IgD-negative memory B cell (primary cell): ENCODE data around the gene FOXK2. TPM values are rescaled to one million over a fixed set of nuclear protein-coding genes. Genes with fewer than 3 reads are reported as not detected.
A peak's percentile ranks its signal among the peaks of the same experiment; 100 is the strongest.
"Not testable (repeated sequence)": the region's sequence is repeated elsewhere in the genome, so short reads cannot be mapped to it uniquely, and the experiment has no call there.

ENCODE experiments used
- H3K27ac Mint-ChIP-seq, 3 donors: one replicate each; pipeline ENCODE4 v1.8.0; 2020 to 2022; ENCODE audit warnings: mild to moderate bottlenecking in 3 of 3, mixed read lengths in 3 of 3, moderate library complexity in 1 of 3
- H3K27me3 Mint-ChIP-seq: one replicate; pipeline ENCODE4 v1.8.0; 2021; ENCODE audit warnings: mixed read lengths
- H3K36me3 Mint-ChIP-seq: one replicate; pipeline ENCODE4 v1.8.0; 2020; ENCODE audit warnings: mild to moderate bottlenecking, mixed read lengths
- H3K4me1 Mint-ChIP-seq, 3 donors: one replicate each; pipeline ENCODE4 v1.8.0; 2020 to 2022; ENCODE audit warnings: mixed read lengths in 3 of 3, mild to moderate bottlenecking in 1 of 3
- H3K4me3 Mint-ChIP-seq, 4 donors: one replicate each; pipeline ENCODE4 v1.8.0; 2020 to 2022; ENCODE audit warnings: mild to moderate bottlenecking in 4 of 4, mixed read lengths in 4 of 4, moderate library complexity in 3 of 4
- H3K9me3 Mint-ChIP-seq, 3 donors: one replicate each; pipeline ENCODE4 v1.8.0; 2020 to 2021; ENCODE audit warnings: mixed read lengths in 3 of 3, mild to moderate bottlenecking in 1 of 3
- polyA plus RNA-seq: library from polyadenylated mRNA; unstranded; fragments of 300-500 nt; fragmentation: Illumina TruSeq; gene quantifications from one replicate; pipeline ENCODE4 v1.2.3, GENCODE V29; 2021

Gene FOXK2
- polyA plus RNA-seq, 1 donor from 2014 or later, result 5.8 TPM

- Mint-ChIP-seq H3K9me3 (no peaks in the 10 kb centered on the region), H3K36me3 (peaks cover 4% of the 10 kb centered on the region), H3K27me3 (peaks cover 1% of the 10 kb centered on the region), H3K4me3 (no peak overlapping the region), H3K4me1 (peaks cover 31 to 36% (median 33%) of the 10 kb centered on the region in 3 donors), H3K27ac (no peak overlapping the region)
Observed at GRCh38 chr17:82536512-82537201, 17.1 kb downstream of the FOXK2 start.

- H3K27ac Mint-ChIP-seq, H3K4me3 Mint-ChIP-seq, H3K9me3 Mint-ChIP-seq, H3K36me3 Mint-ChIP-seq, H3K27me3 Mint-ChIP-seq: not testable (repeated sequence)
- peaks cover 31 to 35% (median 33%) of the 10 kb centered on the region in 3 donors for H3K4me1 Mint-ChIP-seq
Observed at GRCh38 chr17:82537228-82537627, 17.7 kb downstream of the FOXK2 start.

DNA sequence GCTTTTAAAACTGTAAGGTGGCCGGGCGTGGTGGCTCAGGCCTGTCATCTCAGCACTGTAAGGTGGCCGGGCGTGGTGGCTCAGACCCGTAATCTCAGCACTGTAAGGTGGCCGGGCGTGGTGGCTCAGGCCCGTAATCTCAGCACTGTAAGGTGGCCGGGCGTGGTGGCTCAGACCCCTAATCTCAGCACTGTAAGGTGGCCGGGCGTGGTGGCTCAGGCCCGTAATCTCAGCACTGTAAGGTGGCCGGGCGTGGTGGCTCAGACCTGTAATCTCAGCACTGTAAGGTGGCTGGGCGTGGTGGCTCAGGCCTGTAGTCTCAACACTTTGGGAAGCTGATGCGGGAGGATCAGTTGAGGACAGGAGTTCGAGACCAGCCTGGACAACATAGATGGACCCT, 19.5 kb downstream of the FOXK2 start:
- not testable (repeated sequence) for H3K27ac Mint-ChIP-seq, H3K9me3 Mint-ChIP-seq, H3K36me3 Mint-ChIP-seq, H3K27me3 Mint-ChIP-seq
- Mint-ChIP-seq H3K4me1 (peaks cover 30 to 41% (median 31%) of the 10 kb centered on the region in 3 donors), H3K4me3 (peak overlapping the region in 1 of 4 donors; percentile 84)

DNA sequence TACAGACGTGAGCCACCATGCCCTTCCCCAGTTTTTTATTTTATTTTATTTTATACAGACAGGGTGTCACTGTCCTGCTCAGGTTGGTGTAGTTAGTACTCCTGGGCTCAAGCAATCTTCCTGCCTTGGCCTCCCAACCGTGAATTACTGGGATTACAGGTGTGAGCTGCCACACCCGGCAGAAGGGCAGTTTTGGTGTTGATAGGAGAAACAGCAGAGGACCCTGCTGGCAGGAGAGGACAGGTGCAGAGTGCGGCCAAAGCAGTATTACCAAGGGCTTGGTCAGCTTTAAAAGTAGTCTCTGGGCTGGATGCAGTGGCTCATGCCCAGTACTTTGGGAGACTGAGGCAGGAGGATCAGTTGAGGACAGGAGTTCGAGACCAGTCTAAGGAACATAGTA, 22.9 kb downstream of the FOXK2 start:
- Mint-ChIP-seq H3K4me1 (peaks cover 22 to 38% (median 32%) of the 10 kb centered on the region in 3 donors), H3K9me3 (no peaks in the 10 kb centered on the region), H3K27ac (no peak overlapping the region), H3K36me3 (peaks cover 4% of the 10 kb centered on the region), H3K27me3 (peaks cover 1% of the 10 kb centered on the region), H3K4me3 (no peak overlapping the region)

DNA sequence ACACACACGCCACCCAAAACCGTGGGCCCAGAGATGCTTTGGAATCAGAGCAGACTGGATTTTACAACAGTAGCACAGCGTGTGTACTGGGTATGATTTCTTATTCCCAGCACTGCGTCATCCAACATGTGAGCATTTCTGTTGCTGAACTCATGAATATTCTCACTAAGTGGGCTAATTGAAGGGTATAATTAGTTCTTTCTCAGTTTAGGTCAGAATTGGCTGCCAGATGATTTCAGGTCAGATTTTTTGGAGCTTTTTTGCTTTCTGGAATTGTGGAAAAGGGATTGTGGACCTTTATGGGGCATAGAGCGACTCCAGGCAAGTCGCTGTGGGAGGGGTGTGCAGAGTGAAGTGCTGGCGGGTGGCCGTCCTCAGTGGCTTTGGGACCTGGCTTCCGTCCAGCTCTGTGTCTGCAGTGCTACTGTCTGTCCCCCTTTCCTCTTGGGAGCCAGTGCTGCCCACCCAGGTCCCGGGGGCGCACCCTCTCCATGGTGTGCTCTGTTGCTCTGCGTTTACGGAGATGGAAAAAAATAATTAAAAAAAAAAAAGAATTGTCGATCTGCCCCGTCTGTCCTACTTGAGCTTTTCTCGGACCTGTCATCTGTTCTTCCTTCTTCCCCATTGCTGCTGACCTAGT, 25.0 kb downstream of the FOXK2 start:
- no peak overlapping the region for H3K27ac Mint-ChIP-seq
- H3K36me3 Mint-ChIP-seq, result peaks cover 5% of the 10 kb centered on the region
- H3K4me1 Mint-ChIP-seq, result peaks cover 14 to 36% (median 27%) of the 10 kb centered on the region in 3 donors
- H3K27me3 Mint-ChIP-seq, result peaks cover 1% of the 10 kb centered on the region
- H3K4me3 Mint-ChIP-seq, result no peak overlapping the region
- no peaks in the 10 kb centered on the region for H3K9me3 Mint-ChIP-seq

DNA sequence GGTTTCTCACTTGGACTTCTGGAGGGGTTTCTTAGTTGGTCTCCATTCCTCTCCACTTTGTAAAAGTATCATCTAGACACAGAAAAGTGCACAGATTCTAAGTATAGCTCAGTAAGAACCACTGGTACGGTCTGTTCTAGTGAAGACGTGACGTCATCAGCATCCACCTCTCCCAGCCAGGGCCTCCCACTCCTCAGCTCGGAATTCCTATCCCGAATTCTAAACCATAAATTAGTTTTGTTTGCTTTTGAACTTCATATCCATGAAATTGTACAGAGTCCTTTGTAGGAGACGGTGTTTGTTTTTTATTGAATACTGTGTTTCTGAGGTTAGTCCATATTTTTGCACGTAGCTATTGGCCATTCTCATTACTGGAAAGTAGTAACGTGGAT, 25.5 kb downstream of the FOXK2 start:
- H3K4me3 Mint-ChIP-seq, result no peak overlapping the region
- H3K36me3 Mint-ChIP-seq, result peaks cover 5% of the 10 kb centered on the region
- H3K9me3 Mint-ChIP-seq, result no peaks in the 10 kb centered on the region
- H3K4me1 Mint-ChIP-seq, result peaks cover 11 to 35% (median 26%) of the 10 kb centered on the region in 3 donors
- H3K27me3 Mint-ChIP-seq, result peaks cover 1% of the 10 kb centered on the region
- H3K27ac Mint-ChIP-seq, result no peak overlapping the region

DNA sequence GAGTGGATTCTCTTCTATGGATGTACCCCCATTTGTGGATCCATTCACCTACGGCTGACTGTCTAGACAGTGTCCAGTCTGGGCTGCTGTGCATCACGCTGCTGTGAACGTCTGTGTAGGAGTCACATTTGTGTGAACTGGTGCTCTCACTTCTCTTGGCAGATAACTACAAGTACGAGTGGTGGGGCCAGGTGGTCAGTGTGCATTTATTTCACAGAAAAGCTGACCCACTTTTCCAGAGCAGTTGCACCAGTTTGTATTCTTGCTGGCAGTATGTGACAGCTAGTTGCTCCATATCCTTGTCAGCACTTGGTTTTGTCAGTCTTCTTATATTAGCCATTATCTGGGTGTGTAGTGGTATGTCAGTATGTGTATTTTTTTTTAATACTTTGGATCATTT, 28.4 kb downstream of the FOXK2 start:
- Mint-ChIP-seq H3K4me1 (peaks cover 13 to 35% (median 26%) of the 10 kb centered on the region in 3 donors), H3K4me3 (no peak overlapping the region), H3K9me3 (no peaks in the 10 kb centered on the region)

DNA sequence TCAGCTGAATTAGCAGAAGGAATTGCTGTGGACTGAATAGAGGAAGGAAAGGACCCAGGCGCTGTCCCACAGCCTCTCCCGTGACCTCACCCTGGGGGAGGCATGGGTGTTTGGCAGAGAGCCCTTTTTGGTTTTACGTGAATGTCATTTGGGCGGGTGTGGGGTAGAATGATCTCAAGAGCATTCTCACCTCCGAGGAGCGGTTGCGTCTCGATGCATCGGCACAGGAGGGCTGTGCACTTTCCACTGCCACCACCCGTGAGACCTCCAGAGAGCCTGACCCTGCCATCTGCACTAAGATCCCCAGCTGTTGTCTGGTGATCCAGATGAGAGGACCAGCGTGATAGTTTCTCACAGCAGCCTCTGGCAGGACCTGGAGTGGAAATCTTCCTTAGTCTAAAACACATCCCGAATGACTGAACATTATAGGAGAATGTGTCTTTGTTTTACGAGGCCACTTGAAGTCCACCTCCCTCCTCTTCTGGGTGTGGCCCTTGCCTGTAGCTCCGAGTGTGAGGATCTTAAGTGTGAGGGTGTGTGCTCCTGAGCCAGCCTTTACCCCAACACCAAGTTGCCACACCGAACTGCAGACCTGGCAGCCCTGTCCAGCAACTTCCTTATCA, 29.3 kb downstream of the FOXK2 start:
- peaks cover 3% of the 10 kb centered on the region for H3K36me3 Mint-ChIP-seq
- no peak overlapping the region for H3K4me3 Mint-ChIP-seq
- no peaks in the 10 kb centered on the region for H3K27me3 Mint-ChIP-seq
- H3K9me3 Mint-ChIP-seq, result no peaks in the 10 kb centered on the region
- H3K27ac Mint-ChIP-seq, result no peak overlapping the region
- peaks cover 13 to 32% (median 26%) of the 10 kb centered on the region in 3 donors for H3K4me1 Mint-ChIP-seq

More for the DNA sequence above, 28.4 kb downstream of the FOXK2 start:
- H3K27me3 Mint-ChIP-seq, result no peaks in the 10 kb centered on the region
- H3K27ac Mint-ChIP-seq, result peak overlapping the region in 1 of 3 donors; percentile 10
- peaks cover 3% of the 10 kb centered on the region for H3K36me3 Mint-ChIP-seq

DNA sequence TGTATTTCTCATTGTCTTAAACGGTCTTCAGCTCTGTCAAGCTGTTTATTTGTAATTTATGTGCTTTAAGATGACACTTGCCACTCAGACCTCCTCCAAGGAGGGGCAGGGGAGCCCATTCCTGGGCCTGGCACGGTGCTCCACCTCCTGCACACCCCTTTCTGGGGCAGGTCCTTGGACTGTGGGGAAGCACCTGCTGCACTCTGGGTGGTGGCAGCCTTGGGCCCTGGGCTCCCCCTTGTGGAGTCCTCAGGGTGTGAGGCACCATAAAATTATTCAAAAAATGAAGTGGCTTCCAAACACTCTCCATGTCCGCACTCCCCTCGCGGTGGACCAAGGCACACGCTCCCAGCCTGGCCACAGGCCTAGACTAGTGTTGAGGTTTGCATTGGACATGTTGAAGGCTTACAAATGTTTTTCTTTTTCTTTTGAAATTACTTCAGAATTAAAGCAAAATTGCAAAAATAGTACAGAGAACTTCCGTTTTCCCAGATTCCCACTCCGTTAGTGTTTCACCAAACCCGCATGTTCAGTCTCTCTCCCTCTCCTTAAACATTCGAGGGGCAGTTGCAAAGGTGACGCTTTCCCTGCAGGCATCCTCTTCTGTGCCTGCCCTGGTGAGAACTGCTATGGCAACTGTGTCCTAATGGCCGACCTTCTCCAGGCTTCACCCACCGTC, 32.4 kb downstream of the FOXK2 start:
- no peaks in the 10 kb centered on the region for H3K9me3 Mint-ChIP-seq
- H3K36me3 Mint-ChIP-seq, result peaks cover 3% of the 10 kb centered on the region
- peak overlapping the region in 1 of 4 donors; percentile 74 for H3K4me3 Mint-ChIP-seq
- H3K27ac Mint-ChIP-seq, result peak overlapping the region; percentile 10 to 61 (median 39)
- no peaks in the 10 kb centered on the region for H3K27me3 Mint-ChIP-seq
- H3K4me1 Mint-ChIP-seq, result peaks cover 12 to 26% (median 14%) of the 10 kb centered on the region in 3 donors

- Mint-ChIP-seq H3K27me3 (no peaks in the 10 kb centered on the region), H3K27ac (no peak overlapping the region), H3K9me3 (no peaks in the 10 kb centered on the region), H3K36me3 (peaks cover 3% of the 10 kb centered on the region), H3K4me1 (peaks cover 12 to 26% (median 14%) of the 10 kb centered on the region in 3 donors), H3K4me3 (no peak overlapping the region)
Observed at GRCh38 chr17:82552580-82552979, 33.0 kb downstream of the FOXK2 start.

GRCh38 chr17:82553210-82553930, 33.8 kb downstream of the FOXK2 start:
- H3K27me3 Mint-ChIP-seq, result no peaks in the 10 kb centered on the region
- H3K36me3 Mint-ChIP-seq, result peaks cover under 1% of the 10 kb centered on the region
- H3K9me3 Mint-ChIP-seq, result no peaks in the 10 kb centered on the region
- peak overlapping the region in 1 of 4 donors; percentile 23 for H3K4me3 Mint-ChIP-seq
- H3K4me1 Mint-ChIP-seq, result peaks cover 14 to 27% (median 14%) of the 10 kb centered on the region in 3 donors
- H3K27ac Mint-ChIP-seq, result peak overlapping the region in 1 of 3 donors; percentile 93

GRCh38 chr17:82557510-82557909, 38.0 kb downstream of the FOXK2 start:
- H3K27me3 Mint-ChIP-seq, H3K9me3 Mint-ChIP-seq, H3K4me3 Mint-ChIP-seq, H3K36me3 Mint-ChIP-seq, H3K27ac Mint-ChIP-seq: not testable (repeated sequence)
- H3K4me1 Mint-ChIP-seq, result peaks cover 6 to 26% (median 7%) of the 10 kb centered on the region in 3 donors

DNA sequence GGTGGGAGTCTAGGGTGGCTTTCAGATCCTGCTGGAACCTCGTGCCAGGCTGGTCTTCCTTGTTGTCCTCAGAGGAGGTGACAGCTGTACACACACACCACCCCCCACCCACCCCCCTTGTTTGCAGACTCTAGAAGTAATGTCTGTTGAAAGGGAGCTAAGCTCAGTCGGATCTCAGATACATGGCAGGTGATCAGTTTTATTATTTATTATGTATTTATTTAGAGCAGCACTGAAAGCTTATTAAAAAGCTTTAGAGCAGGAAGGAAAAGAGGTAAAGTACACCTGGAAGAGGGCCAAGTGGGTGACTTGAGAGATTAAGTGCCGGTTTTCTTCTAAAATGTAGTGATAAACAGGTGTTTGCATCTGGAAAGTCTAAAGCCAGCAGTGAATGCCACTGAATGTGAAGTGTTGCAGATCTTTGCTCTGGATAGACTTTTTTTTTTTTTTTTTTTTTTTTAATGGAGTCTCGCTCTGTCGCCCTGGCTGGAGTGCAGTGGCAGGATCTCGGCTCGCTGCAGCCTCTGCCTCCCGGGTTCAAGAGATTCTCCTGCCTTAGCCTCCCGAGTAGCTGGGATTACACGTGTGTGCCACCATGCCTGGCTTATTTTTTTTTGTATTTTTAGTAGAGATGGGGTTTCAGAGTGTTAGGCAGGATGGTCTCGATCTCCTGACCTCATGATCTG, 40.2 kb downstream of the FOXK2 start:
- H3K9me3 Mint-ChIP-seq, result no peaks in the 10 kb centered on the region

DNA sequence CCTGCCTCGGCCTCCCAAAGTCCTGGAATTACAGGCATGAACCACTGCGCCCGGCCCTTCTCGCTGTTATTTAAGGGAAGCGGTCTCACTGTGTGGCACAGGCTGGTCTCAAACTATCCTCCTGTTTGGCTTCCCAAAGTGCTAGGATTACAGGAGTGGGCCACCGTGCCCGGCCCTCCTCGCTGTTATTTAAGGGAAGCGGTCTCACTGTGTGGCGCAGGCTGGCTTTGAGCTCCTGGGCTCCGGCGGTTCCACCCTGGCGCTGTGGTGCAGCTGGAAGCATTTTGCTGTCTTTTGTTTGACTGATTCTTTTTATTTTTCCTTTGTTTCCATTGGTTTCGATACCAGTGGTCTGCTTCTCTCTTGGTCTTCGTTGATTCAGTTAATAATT, 40.7 kb downstream of the FOXK2 start:
- Mint-ChIP-seq H3K4me3 (no peak overlapping the region), H3K27me3 (no peaks in the 10 kb centered on the region), H3K9me3 (no peaks in the 10 kb centered on the region), H3K4me1 (peaks cover 0 to 14% (median 2%) of the 10 kb centered on the region in 3 donors), H3K27ac (peak overlapping the region in 2 of 3 donors; percentile 53 to 59), H3K36me3 (no peaks in the 10 kb centered on the region)

More for the DNA sequence above, 40.2 kb downstream of the FOXK2 start:
- no peaks in the 10 kb centered on the region for H3K27me3 Mint-ChIP-seq
- peaks cover 0 to 14% (median 2%) of the 10 kb centered on the region in 3 donors for H3K4me1 Mint-ChIP-seq
- no peak overlapping the region for H3K27ac Mint-ChIP-seq
- no peak overlapping the region for H3K4me3 Mint-ChIP-seq
- no peaks in the 10 kb centered on the region for H3K36me3 Mint-ChIP-seq
